Lower leg skin (tissue), 3 donors: ENCODE results near the gene ILKAP.

Experiments used
- CTCF ChIP-seq, 3 donors: fragments of 450-650 bp; IDR thresholded peaks; one replicate each; pipeline ENCODE4 v1.5.1; 2016; ENCODE audit warnings: antibody characterized with exemption in 3 of 3, mild to moderate bottlenecking in 3 of 3, moderate library complexity in 2 of 3
- POLR2A ChIP-seq, 2 donors: fragments of 450-650 bp; IDR thresholded peaks; one replicate each; pipeline ENCODE4 v1.6.1; 2016 to 2017; ENCODE audit warnings: antibody characterized with exemption in 2 of 2, mild to moderate bottlenecking in 1 of 2, moderate library complexity in 1 of 2

- TF ChIP-seq CTCF (IDR thresholded peaks at IDR 0.05) = no peak
- no peak for TF ChIP-seq POLR2A (IDR thresholded peaks at IDR 0.05)
These were observed 22.9 kb downstream of the ILKAP start for GRCh38 chr2:238180554-238180953.
